Measurements from ENCODE around the gene EPDR1. TPM values are rescaled to one million over a fixed set of nuclear protein-coding genes. Genes with fewer than 3 reads are reported as not detected.

The EPDR1 gene
- polyA plus RNA-seq, result 1 to 10 TPM in 1 of 2 donors, under 1 TPM in 1; 0.24 to 1.0 TPM

DNA sequence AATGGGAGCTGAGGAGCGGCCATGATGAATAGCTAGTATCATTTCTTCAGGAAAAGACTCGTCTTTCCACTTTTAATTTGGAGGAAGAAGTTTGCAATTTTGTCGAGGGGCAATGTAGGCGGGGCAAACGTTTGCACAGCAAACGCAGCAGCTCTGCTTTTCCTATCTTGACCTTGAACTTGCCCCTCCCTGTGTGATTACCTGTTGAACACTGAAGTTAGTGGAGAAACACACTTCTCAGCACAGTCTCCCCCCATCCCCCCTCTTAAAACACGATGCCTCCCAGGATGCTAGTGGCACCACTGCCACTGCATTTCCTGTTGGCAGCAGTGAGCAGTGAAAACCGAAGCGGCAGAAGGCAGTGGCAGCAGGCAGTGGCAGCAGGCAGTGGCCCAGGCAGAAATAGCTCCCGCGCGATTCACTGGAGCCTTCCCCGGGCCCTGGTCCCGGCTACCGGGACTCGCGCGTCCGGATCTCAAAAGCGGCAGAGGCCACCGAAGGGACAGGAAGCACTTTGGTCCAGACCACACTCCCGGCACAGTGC lies at the start of gene EPDR1:
Gene EPDR1 (plus strand): TSS at position 336 of the 544 bp plus-strand sequence. CDS start 300 bp downstream, outside the sequence.
- 12 to 15% methylated on average over 22 of the region's 22 CpGs for WGBS, 2 donors
- H3K4me3 ChIP-seq (ENCODE audit: low read depth in 1 of 2, low read length in 2 of 2), result peak within 1 kb of the TSS; percentile 37 to 56
- H3K4me1 ChIP-seq (ENCODE audit: control insufficient read depth in 2 of 2, insufficient read depth in 2 of 2, low read length in 1 of 2), result peaks cover 6 to 12% of the 10 kb centered on the region in 2 donors
- H3K36me3 ChIP-seq (ENCODE audit: control insufficient read depth in 2 of 2, insufficient read depth in 2 of 2, low read length in 1 of 2), result no peaks in the 10 kb centered on the region
- peaks cover 0 to 3% of the 10 kb centered on the region in 2 donors for H3K27me3 ChIP-seq (ENCODE audit: control insufficient read depth in 1 of 2, insufficient read depth in 2 of 2, low read length in 2 of 2)
- H3K9me3 ChIP-seq (ENCODE audit: control insufficient read depth in 2 of 2, insufficient read depth in 1 of 2, low read depth in 1 of 2, low read length in 1 of 2), result peaks cover 0 to 5% of the 10 kb centered on the region in 2 donors
- peak within 1 kb of the TSS; percentile 40 to 43 for H3K27ac ChIP-seq (ENCODE audit: low read depth in 2 of 2, low read length in 1 of 2)

DNA sequence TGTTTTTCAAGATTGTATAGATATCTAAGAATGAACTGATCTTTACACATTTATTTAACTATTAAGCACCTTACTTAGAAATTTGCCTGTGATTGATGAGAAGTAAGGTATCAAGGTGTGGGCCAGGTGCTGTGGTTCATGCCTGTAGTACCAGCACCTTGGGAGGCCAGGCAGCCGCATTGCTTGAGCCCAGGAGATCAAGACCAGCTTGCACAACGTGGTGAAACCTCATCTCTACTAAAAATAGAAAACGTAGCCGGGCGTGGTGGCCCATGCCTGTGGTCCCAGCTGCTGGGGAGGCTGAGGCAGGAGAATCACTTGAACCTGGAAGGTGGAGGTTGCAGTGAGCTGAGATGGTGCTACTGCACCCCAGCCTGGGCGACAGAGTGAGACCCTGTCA lies 38.4 kb upstream of the EPDR1 start:
- H3K27ac ChIP-seq (ENCODE audit: low read depth in 2 of 2, low read length in 1 of 2), result no peak overlapping the region
- 82% methylated on average over 6 of the region's 6 CpGs for WGBS, 2 donors
- H3K4me3 ChIP-seq (ENCODE audit: low read depth in 1 of 2, low read length in 2 of 2), result no peak overlapping the region
- H3K27me3 ChIP-seq (ENCODE audit: control insufficient read depth in 1 of 2, insufficient read depth in 2 of 2, low read length in 2 of 2), result no peaks in the 10 kb centered on the region
- no peaks in the 10 kb centered on the region for H3K4me1 ChIP-seq (ENCODE audit: control insufficient read depth in 2 of 2, insufficient read depth in 2 of 2, low read length in 1 of 2)
- no peaks in the 10 kb centered on the region for H3K9me3 ChIP-seq (ENCODE audit: control insufficient read depth in 2 of 2, insufficient read depth in 1 of 2, low read depth in 1 of 2, low read length in 1 of 2)
- no peaks in the 10 kb centered on the region for H3K36me3 ChIP-seq (ENCODE audit: control insufficient read depth in 2 of 2, insufficient read depth in 2 of 2, low read length in 1 of 2)

GRCh38 chr7:37893359-37893758 lies 27.1 kb upstream of the EPDR1 start:
- no peak overlapping the region for H3K4me3 ChIP-seq (ENCODE audit: low read depth in 1 of 2, low read length in 2 of 2)
- no peak overlapping the region for H3K27ac ChIP-seq (ENCODE audit: low read depth in 2 of 2, low read length in 1 of 2)
- no peaks in the 10 kb centered on the region for H3K36me3 ChIP-seq (ENCODE audit: control insufficient read depth in 2 of 2, insufficient read depth in 2 of 2, low read length in 1 of 2)
- H3K27me3 ChIP-seq (ENCODE audit: control insufficient read depth in 1 of 2, insufficient read depth in 2 of 2, low read length in 2 of 2), result no peaks in the 10 kb centered on the region
- H3K4me1 ChIP-seq (ENCODE audit: control insufficient read depth in 2 of 2, insufficient read depth in 2 of 2, low read length in 1 of 2), result no peaks in the 10 kb centered on the region
- H3K9me3 ChIP-seq (ENCODE audit: control insufficient read depth in 2 of 2, insufficient read depth in 1 of 2, low read depth in 1 of 2, low read length in 1 of 2), result no peaks in the 10 kb centered on the region

DNA sequence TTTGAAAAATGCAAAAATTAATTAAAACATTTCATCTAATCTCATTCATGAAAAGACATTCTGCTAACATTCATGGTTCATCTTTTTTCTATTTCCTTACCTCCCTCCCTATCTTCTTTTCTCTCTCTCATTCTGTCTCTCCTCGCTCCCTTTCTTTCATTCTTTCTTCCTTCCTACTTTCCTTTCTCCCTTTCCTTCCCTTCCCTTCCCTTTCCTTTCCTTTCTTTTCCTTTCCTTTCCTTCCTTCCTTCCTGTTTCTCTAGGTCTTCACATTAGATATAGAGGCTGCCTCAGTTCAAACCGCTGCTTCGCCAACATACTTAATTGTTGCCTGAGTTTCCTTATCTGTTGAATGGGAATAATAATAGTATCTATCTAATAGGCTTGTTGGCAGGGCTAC lies 25.8 kb upstream of the EPDR1 start:
- Histone ChIP-seq H3K4me3 (ENCODE audit: low read depth in 1 of 2, low read length in 2 of 2) (no peak overlapping the region), H3K27ac (ENCODE audit: low read depth in 2 of 2, low read length in 1 of 2) (no peak overlapping the region), H3K9me3 (ENCODE audit: control insufficient read depth in 2 of 2, insufficient read depth in 1 of 2, low read depth in 1 of 2, low read length in 1 of 2) (no peaks in the 10 kb centered on the region), H3K36me3 (ENCODE audit: control insufficient read depth in 2 of 2, insufficient read depth in 2 of 2, low read length in 1 of 2) (no peaks in the 10 kb centered on the region), H3K4me1 (ENCODE audit: control insufficient read depth in 2 of 2, insufficient read depth in 2 of 2, low read length in 1 of 2) (no peaks in the 10 kb centered on the region), H3K27me3 (ENCODE audit: control insufficient read depth in 1 of 2, insufficient read depth in 2 of 2, low read length in 2 of 2) (no peaks in the 10 kb centered on the region)
- WGBS, 2 donors, result 67 to 72% methylated on average over 3 of the region's 3 CpGs

DNA sequence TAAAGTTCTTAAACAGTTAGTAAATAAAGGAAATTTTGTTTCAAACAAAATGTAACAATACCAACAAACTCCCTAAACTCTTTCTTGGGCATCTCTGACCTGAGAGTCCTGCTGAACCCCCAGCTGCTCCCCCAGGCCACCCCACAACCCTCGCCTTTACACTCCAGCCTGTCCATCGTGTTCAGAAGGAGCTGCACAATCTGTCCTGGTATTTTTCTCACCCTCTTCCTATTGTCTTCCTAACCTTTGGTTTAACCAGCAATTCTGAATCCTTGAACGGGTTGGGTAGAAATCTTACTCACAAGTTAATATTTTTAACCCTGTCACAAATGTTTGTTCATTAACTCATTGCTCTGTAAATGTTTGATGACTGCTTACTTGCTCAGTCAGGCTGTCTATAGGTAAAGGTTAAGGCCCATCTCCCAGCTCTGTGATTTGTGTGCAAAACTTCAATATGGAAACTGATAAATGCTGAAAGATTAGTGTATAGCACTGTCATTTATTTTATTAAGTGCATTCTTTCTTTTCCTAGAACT lies 20.7 kb upstream of the EPDR1 start:
- no peaks in the 10 kb centered on the region for H3K27me3 ChIP-seq (ENCODE audit: control insufficient read depth in 1 of 2, insufficient read depth in 2 of 2, low read length in 2 of 2)
- no peak overlapping the region for H3K27ac ChIP-seq (ENCODE audit: low read depth in 2 of 2, low read length in 1 of 2)
- no peaks in the 10 kb centered on the region for H3K9me3 ChIP-seq (ENCODE audit: control insufficient read depth in 2 of 2, insufficient read depth in 1 of 2, low read depth in 1 of 2, low read length in 1 of 2)
- 66 to 69% methylated on average over 3 of the region's 3 CpGs for WGBS, 2 donors
- H3K4me3 ChIP-seq (ENCODE audit: low read depth in 1 of 2, low read length in 2 of 2), result no peak overlapping the region
- H3K4me1 ChIP-seq (ENCODE audit: control insufficient read depth in 2 of 2, insufficient read depth in 2 of 2, low read length in 1 of 2), result no peaks in the 10 kb centered on the region
- no peaks in the 10 kb centered on the region for H3K36me3 ChIP-seq (ENCODE audit: control insufficient read depth in 2 of 2, insufficient read depth in 2 of 2, low read length in 1 of 2)

- H3K27ac ChIP-seq (ENCODE audit: low read depth in 2 of 2, low read length in 1 of 2), result no peak overlapping the region
- no peak overlapping the region for H3K4me3 ChIP-seq (ENCODE audit: low read depth in 1 of 2, low read length in 2 of 2)
- H3K27me3 ChIP-seq (ENCODE audit: control insufficient read depth in 1 of 2, insufficient read depth in 2 of 2, low read length in 2 of 2), result no peaks in the 10 kb centered on the region
- no peaks in the 10 kb centered on the region for H3K36me3 ChIP-seq (ENCODE audit: control insufficient read depth in 2 of 2, insufficient read depth in 2 of 2, low read length in 1 of 2)
- no peaks in the 10 kb centered on the region for H3K9me3 ChIP-seq (ENCODE audit: control insufficient read depth in 2 of 2, insufficient read depth in 1 of 2, low read depth in 1 of 2, low read length in 1 of 2)
- 23 to 27% methylated on average over 6 of the region's 6 CpGs for WGBS, 2 donors
- H3K4me1 ChIP-seq (ENCODE audit: control insufficient read depth in 2 of 2, insufficient read depth in 2 of 2, low read length in 1 of 2), result no peaks in the 10 kb centered on the region
Measured at GRCh38 chr7:37901236-37901827, 19.1 kb upstream of the EPDR1 start.

DNA sequence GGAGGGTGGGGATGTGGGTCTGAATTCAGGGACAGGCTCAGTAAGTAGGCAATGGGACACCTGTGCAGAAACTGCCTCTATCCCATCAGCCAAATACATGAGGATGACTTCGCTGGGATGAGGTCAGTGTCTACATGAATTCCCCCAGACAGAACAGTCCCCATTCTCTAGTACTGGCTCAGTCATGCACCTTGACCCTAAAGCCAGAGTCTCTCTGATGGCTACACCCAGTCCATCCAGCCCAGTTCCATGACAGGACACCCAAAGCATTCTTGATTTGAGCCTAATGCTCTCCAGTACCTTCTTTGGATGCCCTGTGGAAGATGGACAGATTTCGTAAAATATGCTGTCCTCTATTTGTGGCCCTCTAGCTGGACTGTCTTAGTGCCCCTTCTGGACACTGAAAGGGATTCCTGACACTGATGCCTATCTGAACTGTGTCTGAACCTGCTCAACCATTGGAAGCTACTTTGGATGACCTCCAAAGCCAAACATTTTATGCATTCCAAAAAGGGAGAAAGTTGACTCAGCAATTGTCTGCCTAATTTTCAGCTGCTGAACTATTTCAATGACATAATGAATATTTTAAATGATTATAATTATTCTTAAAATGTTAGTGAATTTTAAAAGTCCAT lies 18.4 kb upstream of the EPDR1 start:
- no peak overlapping the region for H3K27ac ChIP-seq (ENCODE audit: low read depth in 2 of 2, low read length in 1 of 2)
- 83 to 86% methylated on average over 2 of the region's 2 CpGs for WGBS, 2 donors
- no peak overlapping the region for H3K4me3 ChIP-seq (ENCODE audit: low read depth in 1 of 2, low read length in 2 of 2)
- H3K4me1 ChIP-seq (ENCODE audit: control insufficient read depth in 2 of 2, insufficient read depth in 2 of 2, low read length in 1 of 2), result no peaks in the 10 kb centered on the region
- H3K9me3 ChIP-seq (ENCODE audit: control insufficient read depth in 2 of 2, insufficient read depth in 1 of 2, low read depth in 1 of 2, low read length in 1 of 2), result no peaks in the 10 kb centered on the region
- H3K36me3 ChIP-seq (ENCODE audit: control insufficient read depth in 2 of 2, insufficient read depth in 2 of 2, low read length in 1 of 2), result no peaks in the 10 kb centered on the region
- H3K27me3 ChIP-seq (ENCODE audit: control insufficient read depth in 1 of 2, insufficient read depth in 2 of 2, low read length in 2 of 2), result no peaks in the 10 kb centered on the region

DNA sequence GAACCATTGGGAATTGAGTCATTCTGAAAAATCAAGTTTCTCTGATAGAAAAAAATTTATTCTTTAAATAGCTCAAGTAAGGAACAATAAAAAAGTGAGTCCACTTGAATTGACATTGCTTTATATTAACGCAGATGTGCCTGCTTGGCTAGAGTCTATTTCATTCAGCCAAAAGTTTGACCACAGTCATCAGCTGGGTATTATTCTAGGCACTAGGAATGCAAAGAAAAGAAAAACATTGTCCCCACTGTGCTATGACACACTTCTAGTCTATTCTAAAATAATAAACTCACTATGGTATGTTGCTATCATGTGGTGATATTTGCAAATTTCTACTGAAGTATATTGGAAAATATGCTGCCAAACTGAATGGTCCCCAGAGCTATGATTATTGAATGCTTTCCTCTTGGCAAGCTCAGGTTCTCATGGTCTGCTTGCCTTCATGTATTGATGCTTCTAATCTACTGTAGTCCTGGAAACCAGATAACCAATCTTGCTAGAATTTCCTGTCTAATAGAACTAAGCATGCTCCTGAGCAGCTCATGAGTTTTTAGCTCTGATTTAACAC lies 12.1 kb upstream of the EPDR1 start:
- no peaks in the 10 kb centered on the region for H3K36me3 ChIP-seq (ENCODE audit: control insufficient read depth in 2 of 2, insufficient read depth in 2 of 2, low read length in 1 of 2)
- 85 to 93% methylated on average over 1 of the region's 1 CpG for WGBS, 2 donors
- H3K27ac ChIP-seq (ENCODE audit: low read depth in 2 of 2, low read length in 1 of 2), result no peak overlapping the region
- H3K4me3 ChIP-seq (ENCODE audit: low read depth in 1 of 2, low read length in 2 of 2), result no peak overlapping the region
- H3K9me3 ChIP-seq (ENCODE audit: control insufficient read depth in 2 of 2, insufficient read depth in 1 of 2, low read depth in 1 of 2, low read length in 1 of 2), result no peaks in the 10 kb centered on the region
- H3K27me3 ChIP-seq (ENCODE audit: control insufficient read depth in 1 of 2, insufficient read depth in 2 of 2, low read length in 2 of 2), result no peaks in the 10 kb centered on the region
- H3K4me1 ChIP-seq (ENCODE audit: control insufficient read depth in 2 of 2, insufficient read depth in 2 of 2, low read length in 1 of 2), result no peaks in the 10 kb centered on the region

- peaks cover 0 to 3% of the 10 kb centered on the region in 2 donors for H3K9me3 ChIP-seq (ENCODE audit: control insufficient read depth in 2 of 2, insufficient read depth in 1 of 2, low read depth in 1 of 2, low read length in 1 of 2)
- H3K4me1 ChIP-seq (ENCODE audit: control insufficient read depth in 2 of 2, insufficient read depth in 2 of 2, low read length in 1 of 2), result peaks cover 0 to 6% of the 10 kb centered on the region in 2 donors
- H3K4me3 ChIP-seq (ENCODE audit: low read depth in 1 of 2, low read length in 2 of 2), result no peak overlapping the region
- 48 to 56% methylated on average over 2 of the region's 2 CpGs for WGBS, 2 donors
- H3K36me3 ChIP-seq (ENCODE audit: control insufficient read depth in 2 of 2, insufficient read depth in 2 of 2, low read length in 1 of 2), result no peaks in the 10 kb centered on the region
- no peaks in the 10 kb centered on the region for H3K27me3 ChIP-seq (ENCODE audit: control insufficient read depth in 1 of 2, insufficient read depth in 2 of 2, low read length in 2 of 2)
- H3K27ac ChIP-seq (ENCODE audit: low read depth in 2 of 2, low read length in 1 of 2), result no peak overlapping the region
Measured at GRCh38 chr7:37912756-37913155, 7.7 kb upstream of the EPDR1 start.
